Spleen (tissue), 11 donors: ENCODE results near the gene ENOPH1. TPM values are rescaled to one million over a fixed set of nuclear protein-coding genes. Genes with fewer than 3 reads are reported as not detected.
"Not testable (repeated sequence)": the region's sequence is repeated elsewhere in the genome, so short reads cannot be mapped to it uniquely, and the experiment has no call there.

Experiments used
- DNase-seq: peaks from one replicate; pipeline ENCODE4 v3.0.0-alpha.2; 2020
- H3K27ac ChIP-seq, 8 donors: fragments of 200-600 bp; sonication (generic) in 7 of 8; 1 replicate in 4 of 8; 2 replicates in 4 of 8; pipeline versions ENCODE4 v1.5.0 to v1.8.0; 2016 to 2021; ENCODE audit warnings: inconsistent platforms in 4 of 8, mild to moderate bottlenecking in 4 of 8, moderate library complexity in 1 of 8
- H3K27me3 ChIP-seq, 7 donors: fragments of 200-600 bp; sonication (generic) in 6 of 7; replicated peaks in 1 of 7; 1 replicate in 4 of 7; 2 replicates in 3 of 7; pipeline versions ENCODE4 v1.5.0 to v1.8.0; 2016 to 2021; ENCODE audit warnings: inconsistent platforms in 3 of 7, mild to moderate bottlenecking in 1 of 7
- H3K36me3 ChIP-seq, 6 donors: fragments of 200-600 bp; sonication (generic) in 5 of 6; 1 replicate in 4 of 6; 2 replicates in 2 of 6; pipeline versions ENCODE4 v1.5.0 to v1.8.0; 2016 to 2021; ENCODE audit warnings: inconsistent platforms in 2 of 6
- H3K4me1 ChIP-seq, 6 donors: fragments of 200-600 bp; sonication (generic) in 5 of 6; 1 replicate in 3 of 6; 2 replicates in 3 of 6; pipeline versions ENCODE4 v1.5.0 to v1.8.0; 2016 to 2021; ENCODE audit warnings: inconsistent platforms in 3 of 6
- H3K4me3 ChIP-seq, 8 donors: fragments of 200-600 bp; sonication (generic) in 7 of 8; 1 replicate in 4 of 8; 2 replicates in 4 of 8; pipeline versions ENCODE4 v1.5.0 to v1.8.0; 2016 to 2021; ENCODE audit warnings: inconsistent platforms in 4 of 8, mild to moderate bottlenecking in 4 of 8, moderate library complexity in 2 of 8
- H3K9me3 ChIP-seq, 8 donors: fragments of 200-600 bp; sonication (generic) in 7 of 8; 1 replicate in 4 of 8; 2 replicates in 4 of 8; pipeline versions ENCODE4 v1.5.0 to v1.8.0; 2016 to 2021; ENCODE audit warnings: inconsistent platforms in 4 of 8
- CTCF ChIP-seq, 11 experiments: fragments of 200-600 bp in 7 of 11; fragments of 450-650 bp in 4 of 11; sonication (generic) in 4 of 11; IDR thresholded peaks in 8 of 11; conservative IDR thresholded peaks in 3 of 11; 1 replicate in 7 of 11; 2 replicates in 4 of 11; pipeline versions ENCODE4 v1.4.0 to v1.8.0; 2016 to 2021; ENCODE audit warnings: antibody characterized with exemption in 11 of 11, inconsistent platforms in 4 of 11, mild to moderate bottlenecking in 1 of 11
- POLR2A ChIP-seq, 3 donors: fragments of 450-650 bp; IDR thresholded peaks; one replicate each; pipeline ENCODE4 v1.5.1; 2017; ENCODE audit warnings: antibody characterized with exemption in 3 of 3, mild to moderate bottlenecking in 1 of 3
- POLR2AphosphoS5 ChIP-seq, 3 donors: sonication (generic); formaldehyde crosslinking; IDR thresholded peaks; one replicate each; pipeline ENCODE4 v1.5.1; 2017; ENCODE audit warnings: antibody characterized with exemption in 3 of 3
- WGBS, 5 donors: extraction: QIAGEN DNeasy Blood & Tissue Kit in 3 of 5; methylation state at CpG; one replicate each; pipeline versions ENCODE4 v1.1.5 to v1.1.7; 2013 to 2018; 5-methylcytosine and 5-hydroxymethylcytosine counted together
- intact Hi-C: fragments of 100-400 bp; cut with DNase I; formaldehyde crosslinking; loops from one replicate; pipeline ENCODE4 v1.15.0; 2023; ENCODE audit warnings: low total_unique reads
- polyA plus RNA-seq, 3 donors: library from polyadenylated mRNA; stranded (reverse); fragments of 200-250 nt; gene quantifications; one replicate each; pipeline ENCODE4 v1.2.1, GENCODE V29; 2013
- total RNA-seq, 7 donors: library from RNA; depleted of rRNA in 3 of 7; stranded (reverse); fragments of >200 nt in 3 of 7; fragmentation: NEBNext Ultra II Directional in 4 of 7; extraction: Animal tissue kit (Norgen Biotek cat#: 25700) in 4 of 7; gene quantifications; one replicate each; pipeline versions ENCODE4 v1.1.0 to v1.2.1, GENCODE V29; 2016 to 2021
- donor health status: healthy with polysubstance abuse.
- donor health status: DM: no; HTN: no; CAD: no; lungs with moderate emphysema.
- donor health status: DM: no; HTN: no; CAD: no.
- donor health status: Bipolar disorder and iron deficiency.
- donor health status: healthy.
- donor health status: DM: no; HTN: no; CAD: no.
- donor health status: DM: yes; HTN: yes; CAD: no.

ENOPH1 gene
- total and polyA plus RNA-seq, 10 donors: 21.6 to 35.9 (median 28.5) TPM

- TF ChIP-seq POLR2AphosphoS5 (IDR thresholded peaks at IDR 0.05) (no peak), POLR2A (IDR thresholded peaks at IDR 0.05) (no peak), CTCF (IDR thresholded peaks at IDR 0.05 in 8 of 11, conservative IDR thresholded peaks at IDR 0.05 in 3 of 11) (no peak)
- no peak overlapping the region for H3K4me3 ChIP-seq
- peak overlapping the region in 2 of 8 donors; percentile 6 to 34 for H3K27ac ChIP-seq
- intact Hi-C loops: no loop called here
- H3K4me1 ChIP-seq: peaks cover 0 to 10% (median 0%) of the 10 kb centered on the region in 6 donors
- WGBS, 5 donors: 41 to 53% (median 46%) methylated on average over 2 of the region's 2 CpGs
- peaks cover 0 to 15% (median 0%) of the 10 kb centered on the region in 8 donors for H3K9me3 ChIP-seq
- no peak for DNase-seq
- no peaks in the 10 kb centered on the region for H3K36me3 ChIP-seq
- no peaks in the 10 kb centered on the region for H3K27me3 ChIP-seq
Measured at GRCh38 chr4:82382751-82383150, 47.6 kb upstream of the ENOPH1 start.

GRCh38 chr4:82386312-82386711 is 44.1 kb upstream of the ENOPH1 start:
- H3K27ac ChIP-seq, DNase-seq, intact Hi-C loops, H3K36me3 ChIP-seq, H3K4me3 ChIP-seq, H3K27me3 ChIP-seq, H3K4me1 ChIP-seq, H3K9me3 ChIP-seq: not testable (repeated sequence)
- WGBS, 5 donors: 91 to 96% (median 94%) methylated on average over 8 of the region's 8 CpGs

GRCh38 chr4:82388405-82388804 is 42.0 kb upstream of the ENOPH1 start:
- Histone ChIP-seq H3K36me3 (no peaks in the 10 kb centered on the region), H3K9me3 (peaks cover 0 to 5% (median 0%) of the 10 kb centered on the region in 8 donors), H3K4me1 (no peaks in the 10 kb centered on the region), H3K27me3 (no peaks in the 10 kb centered on the region), H3K4me3 (no peak overlapping the region), H3K27ac (no peak overlapping the region)
- intact Hi-C loops: no loop called here
- DNase-seq: no peak
- 63 to 85% (median 77%) methylated on average over 1 of the region's 1 CpG for WGBS, 5 donors
- TF ChIP-seq POLR2AphosphoS5 (IDR thresholded peaks at IDR 0.05) (no peak), CTCF (IDR thresholded peaks at IDR 0.05 in 8 of 11, conservative IDR thresholded peaks at IDR 0.05 in 3 of 11) (peak in 1 of 11 experiments; percentile 17)

GRCh38 chr4:82390061-82390460 is 40.3 kb upstream of the ENOPH1 start:
- H3K27me3 ChIP-seq, H3K36me3 ChIP-seq, H3K4me3 ChIP-seq, H3K27ac ChIP-seq, intact Hi-C loops, DNase-seq, H3K9me3 ChIP-seq, H3K4me1 ChIP-seq: not testable (repeated sequence)
- 90 to 96% (median 92%) methylated on average over 9 of the region's 9 CpGs for WGBS, 5 donors

- no peak for DNase-seq
- 80 to 93% (median 87%) methylated on average over 3 of the region's 3 CpGs for WGBS, 5 donors
- Histone ChIP-seq H3K27me3 (no peaks in the 10 kb centered on the region), H3K9me3 (no peaks in the 10 kb centered on the region), H3K4me1 (no peaks in the 10 kb centered on the region), H3K27ac (no peak overlapping the region), H3K36me3 (no peaks in the 10 kb centered on the region), H3K4me3 (no peak overlapping the region)
- TF ChIP-seq POLR2AphosphoS5 (IDR thresholded peaks at IDR 0.05): no peak
- no peak for TF ChIP-seq CTCF (IDR thresholded peaks at IDR 0.05 in 8 of 11, conservative IDR thresholded peaks at IDR 0.05 in 3 of 11)
- no peak for TF ChIP-seq POLR2A (IDR thresholded peaks at IDR 0.05)
- intact Hi-C loops: no loop called here
Measured at GRCh38 chr4:82394896-82395295, 35.5 kb upstream of the ENOPH1 start.
